Smooth muscle cell (in vitro differentiated cells): Measurements from ENCODE around the gene EDA2R. TPM values are rescaled to one million over a fixed set of nuclear protein-coding genes. Genes with fewer than 3 reads are reported as not detected.

Experiments used
- DNase-seq: peaks from one replicate; lab custom pipeline; 2025; ENCODE audit not compliant: unreplicated experiment; lab: John Stamatoyannopoulos, UW
- H2AFZ ChIP-seq: fragments of 200-600 bp; sonication (generic); 2 replicates; pipeline ENCODE4 v1.6.0; 2016; ENCODE audit warnings: antibody characterized with exemption, low read depth, mild to moderate bottlenecking
- H3F3A ChIP-seq: fragments of 200-600 bp; sonication (generic); 2 replicates; pipeline ENCODE4 v1.6.0; 2017; ENCODE audit warnings: antibody characterized with exemption, low read depth
- H3K27ac ChIP-seq: fragments of 200-600 bp; sonication (generic); 2 replicates; pipeline ENCODE4 v1.5.1; 2016; ENCODE audit warnings: low read depth, mild to moderate bottlenecking
- H3K27me3 ChIP-seq: fragments of 200-600 bp; sonication (generic); 2 replicates; pipeline ENCODE4 v1.6.1; 2016; ENCODE audit warnings: low read depth, mild to moderate bottlenecking
- H3K36me3 ChIP-seq: fragments of 200-600 bp; sonication (generic); 2 replicates; pipeline ENCODE4 v1.5.1; 2016; ENCODE audit warnings: low read depth
- H3K4me1 ChIP-seq: fragments of 200-600 bp; sonication (generic); 2 replicates; pipeline ENCODE4 v1.5.1; 2016; ENCODE audit warnings: low read depth
- H3K4me2 ChIP-seq: fragments of 200-600 bp; sonication (generic); 2 replicates; pipeline ENCODE4 v1.6.0; 2016; ENCODE audit warnings: mild to moderate bottlenecking
- H3K4me3 ChIP-seq: fragments of 200-600 bp; sonication (generic); 2 replicates; pipeline ENCODE4 v1.5.1; 2016; ENCODE audit warnings: mild to moderate bottlenecking
- H3K79me2 ChIP-seq: fragments of 200-600 bp; sonication (generic); 2 replicates; pipeline ENCODE4 v1.6.0; 2016; ENCODE audit warnings: low read depth, mild to moderate bottlenecking
- H3K9ac ChIP-seq: fragments of 200-600 bp; sonication (generic); 2 replicates; pipeline ENCODE4 v1.6.0; 2016; ENCODE audit warnings: low read depth
- H3K9me3 ChIP-seq: fragments of 200-600 bp; sonication (generic); replicated peaks from 2 replicates; pipeline ENCODE4 v1.5.1; 2016; ENCODE audit warnings: low read depth
- H4K20me1 ChIP-seq: fragments of 200-600 bp; sonication (generic); 2 replicates; pipeline ENCODE4 v1.6.0; 2016; ENCODE audit warnings: low read depth
- CTCF ChIP-seq: fragments of 200-600 bp; sonication (generic); IDR thresholded peaks from 2 replicates; pipeline ENCODE4 v1.5.1; 2017; ENCODE audit warnings: borderline replicate concordance, mild to moderate bottlenecking, antibody characterized with exemption; ENCODE audit not compliant: insufficient read depth, poor library complexity, severe bottlenecking
- WGBS: methylation state at CpG from one replicate; pipeline ENCODE4 v1.1.7; 2016; ENCODE audit warnings: low lambda C conversion rate; 5-methylcytosine and 5-hydroxymethylcytosine counted together
- polyA plus RNA-seq: library from polyadenylated mRNA; unstranded; fragments of >200 nt; fragmentation: Nextera tagmentation; extraction: Ambion mirVana; gene quantifications from 2 replicates; pipeline ENCODE4 v1.2.1, GENCODE V29; 2016
- small RNA-seq: library from RNA; depleted of rRNA; stranded (forward); fragments of <200 nt; gene quantifications from one replicate; pipeline ENCODE3, GENCODE V24; 2014
- total RNA-seq: library from RNA; depleted of rRNA; stranded (reverse); fragments of >200 nt; gene quantifications from 2 replicates; pipeline ENCODE4 v1.2.3, GENCODE V29; 2014

EDA2R gene
- total and polyA plus RNA-seq, 2 experiments from 2014 or later: 4.3 to 7.6 TPM

GRCh38 chrX:66579219-66579618 lies 59.7 kb downstream of the EDA2R start:
- Histone ChIP-seq H3F3A (no peaks in the 10 kb centered on the region), H4K20me1 (no peaks in the 10 kb centered on the region), H3K9me3 (peaks cover 4% of the 10 kb centered on the region), H3K9ac (no peak overlapping the region), H3K4me2 (no peak overlapping the region), H3K36me3 (no peaks in the 10 kb centered on the region), H2AFZ (no peak overlapping the region), H3K4me1 (no peaks in the 10 kb centered on the region), H3K27me3 (no peaks in the 10 kb centered on the region), H3K27ac (no peak overlapping the region), H3K79me2 (no peaks in the 10 kb centered on the region), H3K4me3 (no peak overlapping the region)
- 41% methylated on average over 1 of the region's 1 CpG for WGBS
- no peak for DNase-seq
- TF ChIP-seq CTCF: no peak

- DNase-seq: no peak
- H3K36me3 ChIP-seq: no peaks in the 10 kb centered on the region
- H3K27me3 ChIP-seq: no peaks in the 10 kb centered on the region
- H4K20me1 ChIP-seq: no peaks in the 10 kb centered on the region
- H3K4me2 ChIP-seq: no peak overlapping the region
- no peaks in the 10 kb centered on the region for H3F3A ChIP-seq
- no peaks in the 10 kb centered on the region for H3K4me1 ChIP-seq
- no peak overlapping the region for H3K27ac ChIP-seq
- no peak overlapping the region for H2AFZ ChIP-seq
- H3K4me3 ChIP-seq: no peak overlapping the region
- TF ChIP-seq CTCF: no peak
- no peak overlapping the region for H3K9ac ChIP-seq
- no peaks in the 10 kb centered on the region for H3K79me2 ChIP-seq
- H3K9me3 ChIP-seq: no peaks in the 10 kb centered on the region
These were observed 84.9 kb downstream of the EDA2R start for GRCh38 chrX:66553973-66554372.

GRCh38 chrX:66547847-66548369 lies 91.0 kb downstream of the EDA2R start:
- H2AFZ ChIP-seq: no peak overlapping the region
- H3K4me2 ChIP-seq: no peak overlapping the region
- H3K36me3 ChIP-seq: no peaks in the 10 kb centered on the region
- no peaks in the 10 kb centered on the region for H3K79me2 ChIP-seq
- H3K9ac ChIP-seq: no peak overlapping the region
- H3F3A ChIP-seq: no peaks in the 10 kb centered on the region
- no peaks in the 10 kb centered on the region for H3K9me3 ChIP-seq
- H3K4me1 ChIP-seq: no peaks in the 10 kb centered on the region
- no peaks in the 10 kb centered on the region for H4K20me1 ChIP-seq
- no peak overlapping the region for H3K4me3 ChIP-seq
- no peak for DNase-seq
- H3K27me3 ChIP-seq: no peaks in the 10 kb centered on the region
- no peak for TF ChIP-seq CTCF
- H3K27ac ChIP-seq: no peak overlapping the region

Small RNA genes lying within 50 kb of the gene (small RNA-seq; reads per million reads assigned to genes)
- gene RNU6-394P: not detected
